Measurements from ENCODE around the gene HJV. TPM values are rescaled to one million over a fixed set of nuclear protein-coding genes. Genes with fewer than 3 reads are reported as not detected.
"Not testable (repeated sequence)": the region's sequence is repeated elsewhere in the genome, so short reads cannot be mapped to it uniquely, and the experiment has no call there.

Gene HJV
- total RNA-seq, 1 donor from 2014 or later, result not detected

- peaks cover 21% of the 10 kb centered on the region for H3K4me1 Mint-ChIP-seq (ENCODE audit: unreplicated experiment)
- peaks cover 36% of the 10 kb centered on the region for H3K27me3 Mint-ChIP-seq (ENCODE audit: unreplicated experiment)
- H3K9me3 Mint-ChIP-seq (ENCODE audit: unreplicated experiment), result no peaks in the 10 kb centered on the region
- peak overlapping the region; percentile 98 for H3K4me3 Mint-ChIP-seq (ENCODE audit: unreplicated experiment)
- no peak for TF ChIP-seq CTCF (IDR thresholded peaks at IDR 0.05; ENCODE audit: unreplicated experiment)
- H3K27ac Mint-ChIP-seq (ENCODE audit: unreplicated experiment), result peak overlapping the region; percentile 95
- peaks cover 13% of the 10 kb centered on the region for H3K36me3 Mint-ChIP-seq (ENCODE audit: low read depth, unreplicated experiment)
- DNase-seq (ENCODE audit: low spot score), result no peak
Observed at GRCh38 chr1:146036241-146036964, 14.9 kb upstream of the HJV start.

DNA sequence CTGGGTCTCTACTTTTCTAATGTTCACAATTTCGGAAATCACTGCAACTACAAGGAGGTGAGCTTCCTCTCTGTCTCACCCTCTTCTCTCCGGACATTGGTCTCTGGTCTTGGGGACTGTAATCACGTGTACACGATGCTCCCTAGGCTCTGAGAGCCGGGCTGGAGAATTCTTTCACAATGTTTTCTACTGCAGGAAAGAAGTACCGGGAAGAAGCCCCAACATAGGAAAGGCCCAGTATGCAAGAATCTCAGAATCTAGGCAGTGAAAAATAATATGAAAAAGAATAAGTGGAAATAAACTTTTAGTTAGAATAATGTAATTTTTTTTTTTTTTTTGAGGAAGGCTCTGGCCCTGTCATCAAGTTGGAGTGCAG lies 13.5 kb upstream of the HJV start:
- no peak for TF ChIP-seq CTCF (IDR thresholded peaks at IDR 0.05; ENCODE audit: unreplicated experiment)
- H3K4me3 Mint-ChIP-seq (ENCODE audit: unreplicated experiment), result peak overlapping the region; percentile 91
- peaks cover 13% of the 10 kb centered on the region for H3K36me3 Mint-ChIP-seq (ENCODE audit: low read depth, unreplicated experiment)
- H3K27ac Mint-ChIP-seq (ENCODE audit: unreplicated experiment), result peak overlapping the region; percentile 89
- DNase-seq (ENCODE audit: low spot score), result no peak
- peaks cover 36% of the 10 kb centered on the region for H3K27me3 Mint-ChIP-seq (ENCODE audit: unreplicated experiment)
- no peaks in the 10 kb centered on the region for H3K9me3 Mint-ChIP-seq (ENCODE audit: unreplicated experiment)
- peaks cover 21% of the 10 kb centered on the region for H3K4me1 Mint-ChIP-seq (ENCODE audit: unreplicated experiment)

- H3K27me3 Mint-ChIP-seq (ENCODE audit: unreplicated experiment), result peaks cover 21% of the 10 kb centered on the region
- no peak overlapping the region for H3K4me3 Mint-ChIP-seq (ENCODE audit: unreplicated experiment)
- no peak for DNase-seq (ENCODE audit: low spot score)
- peak; percentile 26 for TF ChIP-seq CTCF (IDR thresholded peaks at IDR 0.05; ENCODE audit: unreplicated experiment)
- H3K4me1 Mint-ChIP-seq (ENCODE audit: unreplicated experiment), result peaks cover 14% of the 10 kb centered on the region
- peaks cover 13% of the 10 kb centered on the region for H3K36me3 Mint-ChIP-seq (ENCODE audit: low read depth, unreplicated experiment)
- no peaks in the 10 kb centered on the region for H3K9me3 Mint-ChIP-seq (ENCODE audit: unreplicated experiment)
- H3K27ac Mint-ChIP-seq (ENCODE audit: unreplicated experiment), result peak overlapping the region; percentile 81
Observed at GRCh38 chr1:146032631-146033219, 11.2 kb upstream of the HJV start.

- Mint-ChIP-seq H3K4me3 (ENCODE audit: unreplicated experiment) (no peak overlapping the region), H3K27ac (ENCODE audit: unreplicated experiment) (no peak overlapping the region), H3K4me1 (ENCODE audit: unreplicated experiment) (peaks cover 5% of the 10 kb centered on the region), H3K27me3 (ENCODE audit: unreplicated experiment) (peaks cover 9% of the 10 kb centered on the region), H3K36me3 (ENCODE audit: low read depth, unreplicated experiment) (peaks cover 6% of the 10 kb centered on the region), H3K9me3 (ENCODE audit: unreplicated experiment) (no peaks in the 10 kb centered on the region)
- no peak for TF ChIP-seq CTCF (IDR thresholded peaks at IDR 0.05; ENCODE audit: unreplicated experiment)
- no peak for DNase-seq (ENCODE audit: low spot score)
Observed at GRCh38 chr1:146031476-146031875, 9.9 kb upstream of the HJV start.

GRCh38 chr1:146029117-146029516 lies 7.6 kb upstream of the HJV start:
- Mint-ChIP-seq H3K4me1 (ENCODE audit: unreplicated experiment) (no peaks in the 10 kb centered on the region), H3K4me3 (ENCODE audit: unreplicated experiment) (no peak overlapping the region), H3K27ac (ENCODE audit: unreplicated experiment) (no peak overlapping the region), H3K36me3 (ENCODE audit: low read depth, unreplicated experiment) (no peaks in the 10 kb centered on the region), H3K27me3 (ENCODE audit: unreplicated experiment) (no peaks in the 10 kb centered on the region), H3K9me3 (ENCODE audit: unreplicated experiment) (no peaks in the 10 kb centered on the region)
- DNase-seq (ENCODE audit: low spot score), result no peak
- TF ChIP-seq CTCF (IDR thresholded peaks at IDR 0.05; ENCODE audit: unreplicated experiment), result no peak

- H3K4me3 Mint-ChIP-seq (ENCODE audit: unreplicated experiment); H3K4me1 Mint-ChIP-seq (ENCODE audit: unreplicated experiment); H3K27ac Mint-ChIP-seq (ENCODE audit: unreplicated experiment); H3K9me3 Mint-ChIP-seq (ENCODE audit: unreplicated experiment); H3K27me3 Mint-ChIP-seq (ENCODE audit: unreplicated experiment); H3K36me3 Mint-ChIP-seq (ENCODE audit: low read depth, unreplicated experiment); DNase-seq (ENCODE audit: low spot score): not testable (repeated sequence)
Observed at GRCh38 chr1:146026650-146027049, 5.1 kb upstream of the HJV start.

GRCh38 chr1:146025787-146026495 lies 4.4 kb upstream of the HJV start:
- not testable (repeated sequence) for H3K36me3 Mint-ChIP-seq (ENCODE audit: low read depth, unreplicated experiment); H3K4me3 Mint-ChIP-seq (ENCODE audit: unreplicated experiment); H3K27ac Mint-ChIP-seq (ENCODE audit: unreplicated experiment); H3K27me3 Mint-ChIP-seq (ENCODE audit: unreplicated experiment); H3K9me3 Mint-ChIP-seq (ENCODE audit: unreplicated experiment); H3K4me1 Mint-ChIP-seq (ENCODE audit: unreplicated experiment); DNase-seq (ENCODE audit: low spot score)
